ENCODE measurements around the gene SORBS1. TPM values are rescaled to one million over a fixed set of nuclear protein-coding genes. Genes with fewer than 3 reads are reported as not detected.

Gene SORBS1
- total and polyA plus RNA-seq, 12 donors = 140 to 1,253 (median 1,042) TPM

- H3K27ac ChIP-seq = peak overlapping the region; percentile 24 to 97 (median 88)
- intact Hi-C loops (cut with DNase I) = no loop called here
- H3K4me1 ChIP-seq = peaks cover 12 to 97% (median 67%) of the 10 kb centered on the region in 9 donors
- DNase-seq (peak; percentile 58 to 64), ATAC-seq (peak; percentile 68 to 87 (median 80))
- H3K4me3 ChIP-seq = no peak overlapping the region
- H3K36me3 ChIP-seq = peaks cover 0 to 99% (median 13%) of the 10 kb centered on the region in 9 donors
- WGBS, 2 donors = 80 to 84% methylated on average over 8 of the region's 8 CpGs
- no peaks in the 10 kb centered on the region for H3K27me3 ChIP-seq
- TF ChIP-seq, protein P1, sequence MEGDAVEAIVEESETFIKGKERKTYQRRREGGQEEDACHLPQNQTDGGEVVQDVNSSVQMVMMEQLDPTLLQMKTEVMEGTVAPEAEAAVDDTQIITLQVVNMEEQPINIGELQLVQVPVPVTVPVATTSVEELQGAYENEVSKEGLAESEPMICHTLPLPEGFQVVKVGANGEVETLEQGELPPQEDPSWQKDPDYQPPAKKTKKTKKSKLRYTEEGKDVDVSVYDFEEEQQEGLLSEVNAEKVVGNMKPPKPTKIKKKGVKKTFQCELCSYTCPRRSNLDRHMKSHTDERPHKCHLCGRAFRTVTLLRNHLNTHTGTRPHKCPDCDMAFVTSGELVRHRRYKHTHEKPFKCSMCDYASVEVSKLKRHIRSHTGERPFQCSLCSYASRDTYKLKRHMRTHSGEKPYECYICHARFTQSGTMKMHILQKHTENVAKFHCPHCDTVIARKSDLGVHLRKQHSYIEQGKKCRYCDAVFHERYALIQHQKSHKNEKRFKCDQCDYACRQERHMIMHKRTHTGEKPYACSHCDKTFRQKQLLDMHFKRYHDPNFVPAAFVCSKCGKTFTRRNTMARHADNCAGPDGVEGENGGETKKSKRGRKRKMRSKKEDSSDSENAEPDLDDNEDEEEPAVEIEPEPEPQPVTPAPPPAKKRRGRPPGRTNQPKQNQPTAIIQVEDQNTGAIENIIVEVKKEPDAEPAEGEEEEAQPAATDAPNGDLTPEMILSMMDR (IDR thresholded peaks at IDR 0.05) = no peak
- H3K9me3 ChIP-seq = no peaks in the 10 kb centered on the region
Measured at GRCh38 chr10:95403700-95404461, 157.3 kb downstream of the SORBS1 start.

GRCh38 chr10:95401704-95402469 is 159.3 kb downstream of the SORBS1 start:
- ATAC-seq (no peak), DNase-seq (no peak)
- no peaks in the 10 kb centered on the region for H3K9me3 ChIP-seq
- TF ChIP-seq, protein P1 (IDR thresholded peaks at IDR 0.05) = no peak
- WGBS, 2 donors = 74 to 80% methylated on average over 1 of the region's 1 CpG
- H3K36me3 ChIP-seq = peaks cover 0 to 100% (median 27%) of the 10 kb centered on the region in 9 donors
- H3K4me1 ChIP-seq = peaks cover 9 to 97% (median 60%) of the 10 kb centered on the region in 9 donors
- H3K4me3 ChIP-seq = no peak overlapping the region
- intact Hi-C loops (cut with DNase I) = no loop called here
- H3K27ac ChIP-seq = peak overlapping the region in 7 of 10 donors; percentile 6 to 97 (median 92)
- no peaks in the 10 kb centered on the region for H3K27me3 ChIP-seq

GRCh38 chr10:95400787-95401186 is 160.4 kb downstream of the SORBS1 start:
- Histone ChIP-seq H3K27me3 (no peaks in the 10 kb centered on the region), H3K4me1 (peaks cover 9 to 95% (median 58%) of the 10 kb centered on the region in 9 donors), H3K36me3 (peaks cover 0 to 100% (median 32%) of the 10 kb centered on the region in 9 donors), H3K4me3 (no peak overlapping the region), H3K27ac (peak overlapping the region in 6 of 10 donors; percentile 18 to 95 (median 38)), H3K9me3 (no peaks in the 10 kb centered on the region)
- no peak for ATAC-seq
- TF ChIP-seq, protein P1 (IDR thresholded peaks at IDR 0.05) = no peak
- no peak for DNase-seq
- intact Hi-C loops (cut with DNase I) = no loop called here
- WGBS, 2 donors = 80 to 89% methylated on average over 2 of the region's 2 CpGs

GRCh38 chr10:95399183-95399582 is 162.0 kb downstream of the SORBS1 start:
- Histone ChIP-seq H3K4me3 (no peak overlapping the region), H3K4me1 (peaks cover 4 to 95% (median 59%) of the 10 kb centered on the region in 9 donors), H3K27me3 (no peaks in the 10 kb centered on the region), H3K36me3 (peaks cover 0 to 100% (median 24%) of the 10 kb centered on the region in 9 donors), H3K27ac (peak overlapping the region in 8 of 10 donors; percentile 6 to 95 (median 52)), H3K9me3 (no peaks in the 10 kb centered on the region)
- TF ChIP-seq, protein P1 (IDR thresholded peaks at IDR 0.05) = no peak
- ATAC-seq (no peak), DNase-seq (no peak)
- intact Hi-C loops (cut with DNase I) = no loop called here
- 41 to 56% methylated on average over 5 of the region's 5 CpGs for WGBS, 2 donors
